ENCODE data around the gene MALL.
"Not testable (repeated sequence)": the region's sequence is repeated elsewhere in the genome, so short reads cannot be mapped to it uniquely, and the experiment has no call there.

The MALL gene

DNA sequence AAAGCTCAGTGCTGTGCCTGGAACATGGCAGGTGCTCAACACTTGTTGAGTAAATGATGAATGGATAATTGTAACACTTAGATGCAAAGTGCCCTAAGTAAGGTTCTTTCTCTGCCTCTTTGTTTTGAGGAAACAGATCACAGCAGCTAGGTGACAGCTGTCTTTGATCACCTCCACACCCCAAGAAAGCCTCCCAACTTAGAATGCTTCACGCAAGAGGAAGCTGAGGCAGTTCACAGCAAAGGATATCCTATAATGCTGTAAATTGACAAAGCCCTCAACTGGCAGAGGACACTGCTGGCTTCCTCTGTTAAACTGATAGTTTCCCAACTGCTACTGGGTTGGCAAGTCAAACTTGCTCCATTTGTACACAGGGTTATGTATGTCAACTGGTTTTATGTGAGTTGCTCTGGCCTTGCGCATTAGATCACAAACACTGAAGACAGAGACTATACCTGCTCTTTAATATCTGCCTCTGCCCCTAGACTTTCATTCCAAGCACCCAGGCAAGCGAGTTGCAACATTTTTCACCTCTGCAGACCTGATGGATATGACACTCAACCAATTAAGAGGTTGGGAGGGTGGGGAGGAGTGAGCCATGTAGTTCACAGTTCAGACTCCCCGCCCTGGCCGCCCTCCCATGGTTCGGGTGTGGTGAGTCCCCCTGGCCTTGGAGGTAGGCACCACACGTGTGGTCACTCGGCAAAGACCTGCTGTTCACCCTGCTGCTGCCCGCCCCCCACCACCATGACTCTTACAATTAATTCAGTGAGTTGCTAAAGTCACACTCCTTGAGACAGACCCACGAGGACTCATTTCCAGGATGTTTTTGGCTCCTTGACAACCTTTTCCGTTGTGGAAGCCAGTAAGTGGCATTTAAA is 4.8 kb upstream of the MALL start:
- no peak for DNase-seq

DNA sequence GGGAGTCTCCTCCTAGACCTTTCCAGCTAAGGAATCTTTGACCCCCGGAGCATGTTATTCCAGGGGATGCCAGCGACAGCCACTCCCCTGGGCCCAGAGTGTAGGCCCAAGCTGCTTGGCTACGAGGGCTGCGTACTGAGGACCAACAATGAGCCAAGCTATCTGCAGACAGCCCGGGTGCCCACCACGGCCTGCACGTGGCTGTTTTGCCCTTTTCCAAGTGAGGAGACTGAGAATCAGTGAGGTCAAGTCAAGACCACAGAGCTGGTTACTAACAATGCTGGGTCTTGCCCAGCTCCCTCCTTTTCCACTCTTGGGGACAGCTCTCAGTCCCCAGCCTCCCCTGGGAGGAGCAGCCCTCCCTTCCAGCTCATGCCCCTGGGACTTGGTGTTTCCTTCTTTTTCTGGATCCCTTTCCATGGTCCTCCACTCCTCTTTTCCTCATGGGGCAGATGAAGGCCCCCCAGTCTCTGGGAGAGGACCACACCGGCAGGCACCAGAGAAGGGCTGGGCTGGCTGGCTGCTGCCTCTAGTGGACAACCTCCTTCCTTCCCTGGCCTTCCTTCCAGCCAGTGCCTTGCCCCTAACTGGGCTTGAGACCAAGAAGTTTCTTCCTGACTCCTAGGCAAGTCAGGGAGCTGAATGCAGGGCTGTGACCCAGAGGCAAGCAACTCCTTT is 550 bp upstream of the MALL start:
- DNase-seq = no peak

DNA sequence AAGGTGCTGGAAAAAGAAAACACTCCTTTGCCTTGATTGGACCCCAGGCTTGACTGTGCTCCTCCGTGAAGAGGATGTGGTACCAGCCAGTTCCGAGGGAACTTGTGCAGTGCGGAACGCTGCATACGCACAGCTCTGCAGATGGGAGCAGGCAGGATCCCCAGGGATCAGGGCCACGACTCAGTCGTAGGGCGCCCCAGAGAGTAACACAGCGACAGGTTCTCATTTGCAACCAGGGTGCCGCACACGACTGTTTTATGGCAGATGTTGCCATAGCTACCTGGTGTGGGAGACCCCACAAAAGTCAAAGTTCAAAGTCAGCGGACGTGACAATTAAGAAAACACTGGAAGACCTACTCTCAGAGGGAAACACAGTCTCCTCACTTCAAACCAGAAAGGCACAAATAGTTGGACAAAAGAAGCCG is 779 bp downstream of the MALL start:
- no peak for DNase-seq

DNA sequence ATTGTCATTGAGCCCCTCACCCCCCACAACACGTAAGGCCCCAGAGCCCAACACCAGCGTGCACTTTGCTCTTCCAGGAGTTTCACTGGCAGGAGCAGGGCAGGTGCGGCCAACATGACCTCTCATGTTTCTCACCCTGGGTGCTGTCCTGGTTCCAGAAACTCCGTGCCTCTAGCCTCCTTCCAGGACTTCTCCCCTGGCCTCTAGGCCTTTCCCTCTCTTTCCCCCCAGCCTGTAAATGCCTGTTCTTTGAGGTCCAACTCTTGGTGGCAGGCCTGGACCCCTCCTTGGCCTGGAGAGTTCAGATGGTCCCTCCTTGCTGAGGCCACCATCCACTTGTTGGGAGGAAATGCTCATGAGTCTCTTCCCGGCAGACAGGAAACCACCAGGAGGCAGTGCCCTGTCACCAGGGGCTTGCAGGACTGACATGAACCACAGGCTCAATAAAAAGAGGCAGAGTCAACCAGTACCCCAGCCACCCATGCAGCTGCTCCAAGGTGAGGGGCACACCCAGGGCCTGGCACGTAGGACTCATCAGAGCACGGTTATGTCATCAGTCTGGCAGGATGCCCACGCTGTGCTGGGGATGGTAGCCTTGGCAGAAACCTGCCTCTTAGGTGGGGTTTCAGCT is 1.5 kb downstream of the MALL start:
- DNase-seq = no peak

DNA sequence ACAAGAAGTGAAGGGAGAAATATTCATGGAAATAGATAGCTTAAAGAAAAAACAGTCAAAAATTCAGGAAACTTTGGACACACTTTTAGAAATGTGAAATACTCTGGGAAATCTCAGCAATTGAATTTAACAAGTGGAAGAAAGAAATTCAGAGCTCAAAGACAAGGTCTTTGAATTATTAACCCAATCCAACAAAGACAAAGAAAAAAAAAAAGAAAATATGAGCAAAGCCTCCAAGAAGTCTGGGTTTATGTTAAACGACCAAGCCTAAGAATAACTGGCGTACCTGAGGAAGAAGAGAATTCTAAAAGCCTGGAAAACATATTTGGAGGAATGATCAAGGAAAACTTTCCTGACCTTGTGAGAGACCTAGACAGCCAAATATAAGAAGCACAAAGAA is 7.3 kb downstream of the MALL start:
- not testable (repeated sequence) for DNase-seq

DNA sequence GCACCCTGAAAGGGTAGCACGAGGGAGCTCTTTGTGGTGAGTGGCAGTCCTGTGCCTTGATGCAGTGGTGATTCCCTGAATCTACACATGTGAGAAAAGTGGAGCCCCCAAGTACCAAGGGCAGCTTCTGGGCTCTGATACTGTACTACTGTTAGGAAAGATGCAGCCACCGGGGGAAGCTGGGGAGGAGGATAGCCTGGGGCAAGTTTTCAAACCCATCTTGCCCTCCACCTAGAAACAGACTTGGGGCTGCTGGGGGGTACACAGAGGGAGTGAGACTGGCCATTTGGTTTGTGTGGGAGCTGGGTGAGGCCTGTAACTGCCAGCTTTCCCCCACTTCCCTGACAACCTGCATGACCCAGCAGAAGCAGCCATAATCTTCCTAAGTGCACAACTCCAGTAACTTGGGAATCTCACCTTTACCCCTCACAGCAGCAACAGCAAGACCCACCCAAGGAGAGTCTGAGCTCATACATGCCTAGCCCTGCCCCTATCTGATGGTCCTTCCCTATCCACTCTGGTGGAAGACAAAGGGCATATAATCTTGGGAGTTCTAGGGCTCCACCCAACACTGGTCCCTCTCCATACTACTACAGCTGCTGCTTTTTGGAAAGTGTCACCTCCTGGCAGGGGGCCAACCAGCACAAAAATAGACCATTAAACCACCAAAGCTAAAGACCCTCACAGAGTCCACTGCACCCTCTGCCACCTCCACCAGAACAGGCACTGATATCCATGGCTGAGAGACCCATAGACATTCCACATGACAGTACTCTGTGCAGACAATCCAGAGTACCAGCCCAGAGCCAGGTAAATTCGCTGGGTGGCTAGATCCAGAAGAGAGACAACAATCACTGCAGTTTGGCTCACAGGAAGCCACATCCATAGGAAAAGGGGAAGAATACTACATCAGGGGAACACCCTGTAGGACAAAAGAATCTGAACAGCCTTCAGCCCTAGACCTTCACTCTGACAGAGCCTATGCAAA is 8.2 kb downstream of the MALL start:
- DNase-seq = no peak

DNA sequence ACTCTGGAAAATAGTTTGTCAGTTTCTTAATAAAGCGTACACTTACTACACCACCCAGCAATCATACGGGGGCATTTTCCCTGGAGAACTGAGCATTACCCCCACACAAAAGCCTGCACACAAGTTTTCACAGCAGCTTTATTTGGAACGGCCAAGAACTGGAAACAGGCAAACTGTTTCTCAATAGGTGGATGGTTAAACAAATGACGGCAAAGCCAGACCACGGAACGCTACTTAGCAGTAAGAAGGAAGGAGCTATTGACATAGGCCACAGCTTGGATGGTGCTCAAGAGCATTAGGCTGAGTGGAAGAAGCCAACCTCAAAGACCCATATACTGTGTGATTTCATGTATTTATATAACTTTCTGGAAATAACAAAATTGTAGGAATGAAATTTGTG is 9.0 kb downstream of the MALL start:
- DNase-seq = no peak

DNA sequence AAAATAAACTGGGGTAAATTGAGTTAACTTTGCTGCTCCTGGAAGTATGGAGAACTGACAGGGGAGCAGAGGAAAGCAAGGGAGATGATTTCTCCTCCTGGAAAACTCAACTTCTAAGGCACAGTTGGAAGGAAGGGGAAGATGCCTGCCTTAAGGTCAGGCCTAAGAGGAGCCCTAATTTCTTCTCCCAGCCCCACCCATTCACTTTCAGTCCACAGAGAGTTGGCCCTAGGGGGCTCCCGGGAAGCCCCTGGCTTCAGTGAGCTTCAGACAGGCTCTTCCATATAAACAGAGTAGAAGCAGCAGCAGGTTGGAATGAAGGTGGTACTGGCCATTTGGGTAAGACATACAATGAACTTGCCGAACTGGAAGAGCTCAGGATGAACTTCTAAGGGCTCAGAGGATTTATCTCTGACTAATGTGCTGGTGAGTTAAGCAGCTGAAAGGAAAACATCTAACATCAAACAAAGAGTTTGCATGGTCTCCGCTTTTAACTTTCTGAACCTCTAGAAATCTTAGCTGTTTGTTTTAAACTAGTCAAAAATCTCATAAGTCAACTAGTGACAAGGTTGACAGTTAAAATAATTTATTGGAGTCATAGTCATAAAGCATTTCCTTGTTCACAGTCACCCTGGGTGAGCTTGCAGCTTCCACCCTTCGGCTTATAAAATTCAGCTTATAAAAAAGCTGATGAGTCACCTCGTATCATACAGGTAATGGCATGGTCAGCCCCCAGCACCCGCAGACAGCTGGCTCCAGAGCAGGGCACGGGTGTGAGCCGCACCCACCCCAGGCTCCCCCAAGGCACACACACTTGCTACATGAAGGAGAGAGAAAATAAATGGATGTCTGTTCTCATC is 9.8 kb downstream of the MALL start:
- no peak for DNase-seq

DNA sequence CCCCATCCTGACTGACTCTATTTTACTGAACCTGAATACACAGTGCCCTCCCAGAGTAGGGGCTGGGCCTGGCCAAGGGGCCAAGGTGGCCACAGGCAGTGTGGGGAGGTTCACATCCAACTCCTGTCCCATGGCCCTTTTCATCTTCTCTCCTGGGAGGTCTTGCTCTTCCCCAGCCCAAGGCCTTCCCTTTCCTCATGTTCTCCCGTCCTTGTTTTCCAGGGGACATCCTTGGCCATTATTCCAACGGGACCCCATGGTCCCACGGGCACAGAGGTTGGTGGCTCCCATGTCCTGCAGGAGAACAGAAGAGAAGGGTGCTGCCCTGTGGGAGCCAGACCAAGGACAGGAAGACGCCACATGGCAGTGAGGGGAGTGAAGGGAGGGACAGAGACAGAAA is 10.4 kb downstream of the MALL start:
- no peak for DNase-seq

DNA sequence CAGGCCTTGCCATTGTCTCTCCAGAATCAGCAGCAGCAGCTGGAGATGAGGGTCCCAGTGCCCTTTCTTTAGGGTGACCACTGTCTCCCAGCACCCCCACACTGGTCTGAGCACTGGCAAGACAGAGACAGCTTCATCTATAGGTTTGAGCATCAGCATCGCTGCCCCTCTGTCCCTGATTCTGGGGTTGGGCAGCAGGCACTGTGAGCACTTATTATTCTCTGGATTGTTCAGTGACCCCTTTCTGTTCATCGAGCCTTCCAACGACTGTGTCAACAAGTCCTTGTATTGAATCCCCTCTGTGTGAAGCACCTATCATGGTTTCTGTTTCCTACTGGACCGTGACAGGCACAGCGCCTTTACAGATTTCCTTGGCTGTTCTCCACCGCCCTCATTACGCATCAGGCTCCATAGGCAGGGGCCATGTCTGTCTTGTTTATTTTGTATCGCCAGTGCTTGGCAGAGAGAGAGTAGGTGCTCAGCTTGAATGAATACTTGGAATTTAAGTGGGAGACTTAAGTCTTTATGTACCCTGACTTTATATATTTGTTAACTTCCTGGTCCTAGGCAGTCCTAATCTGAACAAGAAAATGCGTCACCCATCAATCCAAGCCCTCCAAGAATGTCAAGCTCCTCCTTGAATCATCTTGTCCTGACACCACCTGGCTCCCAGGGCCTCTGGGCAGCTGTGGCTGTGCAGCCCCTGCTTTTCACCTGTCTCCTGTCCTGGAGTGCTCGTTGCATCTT is 11.4 kb downstream of the MALL start:
- DNase-seq = no peak

DNA sequence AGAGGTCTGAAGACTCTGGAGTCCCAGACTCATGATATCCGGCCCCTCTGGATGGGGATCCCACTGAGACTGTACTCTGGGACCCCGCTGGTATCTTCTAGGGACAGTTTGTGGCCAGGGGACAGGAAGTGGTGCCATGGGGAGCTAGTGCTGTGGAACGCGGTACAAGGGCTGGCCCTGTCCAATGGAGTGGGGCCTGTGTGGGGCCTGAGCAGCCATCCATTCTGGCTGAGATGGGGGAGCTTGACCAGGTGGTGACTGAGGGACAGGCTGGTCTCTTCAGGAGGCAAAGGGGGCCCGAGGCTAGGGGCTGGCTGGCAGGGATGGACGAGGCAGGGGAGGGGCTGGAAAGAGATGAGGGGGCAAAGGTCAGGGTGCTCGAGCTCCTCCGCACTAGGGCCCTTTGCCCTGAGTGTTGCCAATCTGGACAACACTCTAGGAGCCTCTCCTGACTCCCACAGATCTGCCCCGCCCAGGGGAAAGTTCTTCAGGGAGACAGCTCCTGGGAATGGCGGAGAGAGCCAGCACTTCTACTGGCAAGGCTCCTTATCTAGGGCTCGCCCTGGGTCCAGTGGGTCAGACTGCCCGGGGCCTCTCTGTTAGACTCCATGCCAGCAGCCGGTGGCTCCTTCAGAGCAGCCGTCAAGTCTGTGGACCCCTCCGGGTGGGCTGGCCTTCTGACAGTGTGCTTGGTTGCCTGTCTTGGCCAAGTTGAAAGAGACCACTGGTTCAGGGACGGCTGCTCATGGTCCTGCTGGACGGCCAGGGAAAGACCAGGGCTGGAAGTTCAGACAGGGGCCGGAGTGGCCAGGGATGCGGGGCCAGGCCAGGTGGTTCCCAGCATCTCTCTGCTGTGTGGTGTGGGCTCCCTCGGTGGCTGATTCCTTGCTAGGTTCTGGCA is 12.3 kb downstream of the MALL start:
- DNase-seq = no peak

DNA sequence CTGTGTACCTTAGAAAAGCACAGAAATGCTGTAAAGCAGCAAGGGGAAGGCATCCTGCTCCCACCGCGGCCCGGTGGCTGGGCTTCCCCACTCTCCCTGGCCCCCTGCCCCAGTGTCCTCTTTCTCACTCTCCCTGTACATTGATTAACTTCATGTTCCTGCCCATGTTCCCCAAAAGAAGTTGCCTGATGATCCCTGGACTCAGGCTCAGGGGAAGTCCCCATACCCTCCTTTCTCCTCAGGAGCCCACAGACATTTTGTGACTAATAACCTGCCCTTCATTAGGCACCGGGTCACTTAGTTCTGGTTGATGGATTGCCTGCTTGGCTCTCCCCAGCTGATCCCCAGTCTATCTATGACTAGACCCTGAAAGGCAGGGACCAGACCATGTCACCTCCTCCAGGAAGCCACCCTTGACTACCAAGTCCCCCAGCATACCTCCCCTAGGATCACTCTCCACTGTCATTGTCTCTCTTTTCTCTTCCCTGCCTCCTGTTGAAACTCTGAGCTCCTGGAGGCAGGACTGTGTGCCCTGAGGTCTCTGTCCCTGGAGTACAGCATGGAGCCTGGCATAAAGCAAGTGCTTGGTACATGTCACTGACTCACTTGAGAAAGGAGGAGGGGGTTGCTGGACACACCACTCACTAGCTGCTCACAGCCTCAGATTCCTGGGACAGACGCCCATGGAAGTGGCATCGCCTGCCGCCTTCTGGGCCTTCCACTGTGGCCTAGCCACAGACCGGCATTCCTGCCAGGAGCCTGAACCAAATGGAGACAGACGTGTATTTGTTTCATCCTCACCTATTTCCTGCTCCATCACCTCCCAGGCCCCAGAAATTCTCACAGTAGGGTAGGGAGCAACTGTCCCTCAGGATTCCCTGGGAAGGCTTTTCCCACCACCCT is 13.5 kb downstream of the MALL start:
- no peak for DNase-seq

DNA sequence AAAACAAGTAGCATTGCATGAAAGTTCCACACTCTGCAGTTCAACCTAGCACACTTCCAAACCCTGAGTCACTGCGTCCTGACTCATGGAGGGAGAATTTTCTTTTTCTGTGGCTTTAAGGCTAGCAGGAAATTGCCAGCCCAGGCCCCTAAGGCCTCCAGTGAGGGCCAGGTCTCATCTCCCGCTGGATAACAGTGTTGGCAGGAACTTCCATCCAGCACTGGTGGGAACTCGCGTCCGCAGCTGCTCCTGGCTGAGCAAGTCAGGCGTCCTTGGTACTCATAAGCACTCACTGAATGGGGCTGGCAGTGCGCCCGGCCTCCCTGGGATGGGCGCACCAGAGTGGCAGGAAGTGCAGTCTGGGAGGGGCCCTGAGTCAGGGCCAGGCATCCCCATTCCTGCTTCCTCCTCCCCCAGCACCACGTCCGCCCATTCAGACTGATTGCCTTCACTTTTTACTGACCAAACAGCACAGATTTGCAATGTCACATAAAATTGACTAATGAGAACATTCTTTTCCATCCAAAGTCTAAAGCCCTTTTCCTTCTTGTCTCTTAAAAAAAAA is 14.3 kb downstream of the MALL start:
- no peak for DNase-seq

DNA sequence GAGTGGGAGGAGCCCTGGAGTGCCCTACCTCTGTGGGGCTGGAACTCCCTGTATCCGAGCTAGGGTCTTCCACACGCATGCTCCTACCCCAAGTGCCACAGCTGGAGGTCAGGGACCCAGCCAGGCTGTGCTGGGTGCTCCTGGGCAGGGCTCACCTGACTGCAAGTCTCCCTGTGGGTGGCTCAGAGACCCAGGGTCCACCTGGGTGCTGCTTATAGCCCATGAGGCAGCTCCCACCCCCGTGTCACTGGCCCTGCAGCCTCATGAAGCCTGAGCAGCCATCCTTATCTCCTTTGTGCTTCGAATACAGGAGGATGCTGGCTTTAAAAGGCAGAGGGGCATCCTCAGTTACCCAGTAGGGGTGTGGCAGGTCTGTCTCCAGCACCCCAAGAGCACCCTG is 14.7 kb downstream of the MALL start:
- DNase-seq = not testable (repeated sequence)

DNA sequence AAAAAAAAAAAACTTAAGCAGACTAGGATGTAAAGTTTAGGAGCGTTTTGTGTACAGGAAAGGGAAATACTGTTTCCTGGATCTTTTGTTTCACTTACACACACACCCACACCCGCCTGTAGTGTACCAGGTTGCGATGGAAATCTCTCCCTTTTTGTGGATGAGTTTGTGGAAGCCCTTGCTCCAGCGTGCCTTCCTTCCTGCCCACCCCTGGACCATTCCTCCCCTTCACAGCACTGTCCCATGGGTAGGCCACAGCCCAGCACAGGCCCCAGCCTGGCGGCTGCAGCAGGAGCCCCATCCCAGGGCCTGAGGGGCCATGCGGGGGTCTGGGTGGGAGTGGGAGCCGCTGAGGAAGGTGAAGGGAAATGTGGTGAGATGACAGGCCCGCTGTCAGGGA is 15.1 kb downstream of the MALL start:
- DNase-seq = no peak

DNA sequence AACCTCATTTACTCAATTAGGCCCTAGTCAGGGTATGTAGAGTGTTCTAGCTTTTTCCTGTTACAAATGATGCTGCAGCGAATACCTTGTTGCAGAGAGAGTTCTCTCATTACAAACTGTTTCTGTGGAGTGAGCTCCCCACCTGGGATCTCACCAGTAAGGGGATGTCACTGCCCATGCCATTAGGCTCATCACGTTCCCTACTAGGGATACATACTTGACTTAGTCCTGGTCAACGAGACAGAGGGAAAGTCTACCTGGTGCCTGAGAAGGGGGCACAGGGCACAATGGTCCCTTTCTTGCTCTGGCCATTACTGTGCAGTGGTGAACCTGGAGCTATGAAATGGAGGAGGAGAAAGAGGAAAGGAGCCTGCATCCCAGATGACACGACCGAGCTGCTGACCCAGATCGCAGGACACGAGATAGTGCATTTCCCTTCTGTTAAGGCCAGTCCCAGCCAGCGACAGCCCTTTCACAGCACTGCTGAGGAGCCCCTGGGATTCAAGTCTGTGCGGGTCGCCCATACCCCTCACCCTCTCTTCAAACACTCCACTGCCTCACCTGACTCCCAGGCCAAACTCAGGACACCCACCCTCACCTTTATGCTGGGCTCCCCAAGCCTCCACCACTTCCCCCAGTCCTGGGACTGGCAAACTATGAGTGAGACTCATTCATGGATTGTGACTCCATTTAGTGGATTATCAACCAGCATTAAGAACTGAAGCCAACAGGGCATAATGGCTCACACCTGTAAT is 16.0 kb downstream of the MALL start:
- DNase-seq = no peak

DNA sequence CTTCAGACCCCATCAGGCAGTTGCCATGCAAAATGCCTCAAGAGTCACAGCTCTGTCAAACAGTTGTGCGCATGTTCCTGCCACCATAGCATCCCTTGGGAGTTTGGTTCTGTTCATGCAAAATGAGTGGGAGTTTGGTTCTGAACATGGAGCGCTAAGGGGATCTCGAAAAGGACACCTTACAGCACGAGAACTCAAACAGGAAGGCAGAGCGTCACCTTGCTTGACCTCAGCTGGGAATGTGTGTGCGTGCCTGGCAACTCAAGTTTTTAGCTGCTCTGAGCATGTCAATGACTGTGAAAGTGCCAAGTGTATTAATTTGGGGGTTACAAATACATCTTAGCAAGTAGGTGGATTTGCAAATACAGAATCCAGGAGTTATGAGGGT is 16.6 kb downstream of the MALL start:
- no peak for DNase-seq

Data from NK-92 treated with Interleukin-12 subunit alpha and Interleukin-12 subunit beta, amount 100 ng/mL, for 24 hours (cell line).